IPS DF 4.7 (cell line): ENCODE data around the gene KLHL14.
"Not testable (repeated sequence)": the region's sequence is repeated elsewhere in the genome, so short reads cannot be mapped to it uniquely, and the experiment has no call there.

ENCODE experiments used
- DNase-seq: peaks from one replicate; pipeline ENCODE4 v3.0.0-alpha.2; 2013; ENCODE audit warnings: low spot score; ENCODE audit errors: extremely low read depth

KLHL14 gene

GRCh38 chr18:32772581-32773381 lies at the start of gene KLHL14:
KLHL14 (minus strand) TSS chr18:32773023; CDS start chr18:32770591, 2,432 bp downstream.
- no peak for DNase-seq

GRCh38 chr18:32822197-32822596 lies 49.4 kb upstream of the KLHL14 start:
- DNase-seq, result no peak

- no peak for DNase-seq
These were observed 43.1 kb upstream of the KLHL14 start for GRCh38 chr18:32815881-32816280.

- no peak for DNase-seq
These were observed 39.5 kb upstream of the KLHL14 start for GRCh38 chr18:32812342-32812741.

- no peak for DNase-seq
These were observed 37.5 kb upstream of the KLHL14 start for GRCh38 chr18:32810314-32810713.

- DNase-seq, result no peak
These were observed 32.5 kb upstream of the KLHL14 start for GRCh38 chr18:32805354-32805753.

- DNase-seq, result no peak
These were observed 31.5 kb upstream of the KLHL14 start for GRCh38 chr18:32804134-32804888.

- DNase-seq, result no peak
These were observed 30.7 kb upstream of the KLHL14 start for GRCh38 chr18:32803568-32803967.

GRCh38 chr18:32802591-32803451 lies 30.0 kb upstream of the KLHL14 start:
- DNase-seq, result no peak

GRCh38 chr18:32801228-32801627 lies 28.4 kb upstream of the KLHL14 start:
- no peak for DNase-seq

GRCh38 chr18:32798209-32798960 lies 25.6 kb upstream of the KLHL14 start:
- no peak for DNase-seq

GRCh38 chr18:32794667-32795066 lies 21.8 kb upstream of the KLHL14 start:
- not testable (repeated sequence) for DNase-seq

GRCh38 chr18:32779010-32779409 lies 6.2 kb upstream of the KLHL14 start:
- DNase-seq, result no peak

- DNase-seq, result no peak
These were observed 4.2 kb upstream of the KLHL14 start for GRCh38 chr18:32777049-32777448.

GRCh38 chr18:32776561-32776960 lies 3.7 kb upstream of the KLHL14 start:
- DNase-seq, result no peak

- DNase-seq, result no peak
These were observed 2.8 kb upstream of the KLHL14 start for GRCh38 chr18:32775628-32776027.

GRCh38 chr18:32773382-32773712 lies 524 bp upstream of the KLHL14 start:
- no peak for DNase-seq

- no peak for DNase-seq
These were observed 797 bp downstream of the KLHL14 start for GRCh38 chr18:32771871-32772580.

- DNase-seq, result no peak
These were observed 1.6 kb downstream of the KLHL14 start for GRCh38 chr18:32771169-32771751.

- no peak for DNase-seq
These were observed 2.1 kb downstream of the KLHL14 start for GRCh38 chr18:32770666-32771168.
